PC-3 (cell line): Measurements from ENCODE around the gene C1orf105.

Experiments used
- CTCF ChIP-seq: fragments of 300-600 bp; sonication (generic); conservative IDR thresholded peaks from 2 replicates; pipeline ENCODE4 v1.5.1; 2017; ENCODE audit warnings: antibody characterized with exemption, low read depth, mild to moderate bottlenecking, low read length
- EZH2 ChIP-seq: fragments of 300-600 bp; sonication (generic); IDR thresholded peaks from one replicate; pipeline ENCODE4 v1.6.1; 2017; ENCODE audit warnings: antibody characterized with exemption, mild to moderate bottlenecking, low read length; ENCODE audit not compliant: unreplicated experiment
- EZH2phosphoT487 ChIP-seq: fragments of 300-600 bp; sonication (generic); IDR thresholded peaks from 2 replicates; pipeline ENCODE4 v1.6.1; 2018; ENCODE audit warnings: mild to moderate bottlenecking, antibody characterized with exemption, low read length, borderline replicate concordance

GRCh38 chr1:172447641-172448040 lies 27.2 kb downstream of the C1orf105 start:
- TF ChIP-seq CTCF (no peak), EZH2 (no peak), EZH2phosphoT487 (no peak)
